ENCODE results near the gene SH3GLB1.

The SH3GLB1 gene

GRCh38 chr1:86773341-86774288 lies 69.2 kb downstream of the SH3GLB1 start:
- DNase-seq (ENCODE audit: low read depth): no peak
- no peak for TF ChIP-seq CTCF (conservative IDR thresholded peaks at IDR 0.05; ENCODE audit: low read length)
- no peak overlapping the region for H3K4me3 ChIP-seq (ENCODE audit: low read length)

GRCh38 chr1:86774305-86775295 lies 70.2 kb downstream of the SH3GLB1 start:
- TF ChIP-seq CTCF (conservative IDR thresholded peaks at IDR 0.05; ENCODE audit: low read length): no peak
- H3K4me3 ChIP-seq (ENCODE audit: low read length): no peak overlapping the region
- DNase-seq (ENCODE audit: low read depth): peak; percentile 80

GRCh38 chr1:86775395-86775794 lies 71.0 kb downstream of the SH3GLB1 start:
- no peak for TF ChIP-seq CTCF (conservative IDR thresholded peaks at IDR 0.05; ENCODE audit: low read length)
- no peak for DNase-seq (ENCODE audit: low read depth)
- H3K4me3 ChIP-seq (ENCODE audit: low read length): no peak overlapping the region

GRCh38 chr1:86776108-86776507 lies 71.7 kb downstream of the SH3GLB1 start:
- no peak overlapping the region for H3K4me3 ChIP-seq (ENCODE audit: low read length)
- DNase-seq (ENCODE audit: low read depth): no peak
- TF ChIP-seq CTCF (conservative IDR thresholded peaks at IDR 0.05; ENCODE audit: low read length): no peak

GRCh38 chr1:86778569-86779239 lies 74.3 kb downstream of the SH3GLB1 start:
- H3K4me3 ChIP-seq (ENCODE audit: low read length): no peak overlapping the region
- no peak for TF ChIP-seq CTCF (conservative IDR thresholded peaks at IDR 0.05; ENCODE audit: low read length)
- no peak for DNase-seq (ENCODE audit: low read depth)

GRCh38 chr1:86779308-86780191 lies 75.2 kb downstream of the SH3GLB1 start:
- H3K4me3 ChIP-seq (ENCODE audit: low read length): no peak overlapping the region
- no peak for DNase-seq (ENCODE audit: low read depth)
- no peak for TF ChIP-seq CTCF (conservative IDR thresholded peaks at IDR 0.05; ENCODE audit: low read length)

Measured in AG10803 (cell line).